ENCODE data around the gene ASNSD1.
"Not testable (repeated sequence)": the region's sequence is repeated elsewhere in the genome, so short reads cannot be mapped to it uniquely, and the experiment has no call there.

The ASNSD1 gene

GRCh38 chr2:189696223-189696622, 35.0 kb downstream of the ASNSD1 start:
- DNase-seq: no peak

DNA sequence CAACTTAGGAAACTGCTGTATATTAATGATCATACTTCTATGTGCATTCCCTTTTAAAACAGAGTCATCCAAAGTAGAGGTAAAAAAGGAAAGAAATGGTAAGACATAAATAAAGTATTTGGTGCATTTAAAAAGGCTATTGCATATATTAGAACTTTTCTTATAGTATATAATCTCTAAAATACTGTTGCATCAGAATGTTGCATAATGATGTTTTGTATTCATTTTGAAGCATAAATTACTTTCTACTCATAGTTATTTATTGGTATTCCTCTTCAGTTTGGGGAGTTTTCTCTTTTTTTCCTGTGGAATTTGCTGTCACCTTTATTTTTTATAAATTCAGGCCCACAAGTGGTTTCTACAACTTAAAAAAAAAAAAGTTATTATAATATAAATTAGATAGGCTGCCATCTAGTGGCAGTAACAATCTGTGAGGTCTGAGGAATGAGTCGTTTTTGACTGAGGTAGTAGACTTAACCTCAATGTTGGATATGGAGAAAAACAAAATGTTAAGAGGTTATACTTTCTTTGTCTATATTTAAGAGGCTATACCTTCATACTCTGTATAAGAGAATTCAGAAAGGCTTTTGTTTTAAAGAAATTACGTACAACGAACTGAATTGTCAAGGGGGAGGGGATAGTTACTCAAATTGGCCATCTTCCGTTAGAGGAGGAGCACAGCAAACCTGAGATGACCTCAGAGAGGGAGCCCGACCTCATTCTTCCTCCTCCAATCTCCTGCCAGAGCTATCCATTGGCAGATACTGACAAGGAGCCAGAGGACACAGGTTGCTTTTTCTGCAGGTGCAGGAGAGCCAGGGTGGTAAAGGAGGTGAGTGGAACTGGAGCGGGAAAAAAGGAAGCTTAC, 37.0 kb downstream of the ASNSD1 start:
- DNase-seq: no peak

GRCh38 chr2:189700681-189701080, 39.4 kb downstream of the ASNSD1 start:
- DNase-seq: no peak

DNA sequence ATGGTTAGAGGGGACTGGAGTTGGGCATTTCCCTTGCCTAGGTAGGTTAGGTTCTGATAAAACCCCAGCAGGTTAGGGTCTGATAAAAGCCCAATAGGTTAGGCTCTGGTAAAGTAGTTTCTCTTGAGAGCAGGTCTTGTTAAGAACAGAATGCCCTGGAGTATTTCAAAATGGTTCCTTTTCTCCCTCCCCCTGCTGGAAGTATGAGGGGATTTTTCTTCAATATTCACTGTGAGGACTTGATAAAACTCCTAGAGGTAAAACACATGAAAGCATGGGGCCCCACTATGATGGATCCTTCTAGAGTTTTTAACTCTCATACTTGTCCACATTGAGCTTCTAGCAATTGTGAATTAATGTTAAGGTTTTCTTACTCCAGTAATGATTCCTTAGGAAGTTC, 40.8 kb downstream of the ASNSD1 start:
- no peak for DNase-seq

DNA sequence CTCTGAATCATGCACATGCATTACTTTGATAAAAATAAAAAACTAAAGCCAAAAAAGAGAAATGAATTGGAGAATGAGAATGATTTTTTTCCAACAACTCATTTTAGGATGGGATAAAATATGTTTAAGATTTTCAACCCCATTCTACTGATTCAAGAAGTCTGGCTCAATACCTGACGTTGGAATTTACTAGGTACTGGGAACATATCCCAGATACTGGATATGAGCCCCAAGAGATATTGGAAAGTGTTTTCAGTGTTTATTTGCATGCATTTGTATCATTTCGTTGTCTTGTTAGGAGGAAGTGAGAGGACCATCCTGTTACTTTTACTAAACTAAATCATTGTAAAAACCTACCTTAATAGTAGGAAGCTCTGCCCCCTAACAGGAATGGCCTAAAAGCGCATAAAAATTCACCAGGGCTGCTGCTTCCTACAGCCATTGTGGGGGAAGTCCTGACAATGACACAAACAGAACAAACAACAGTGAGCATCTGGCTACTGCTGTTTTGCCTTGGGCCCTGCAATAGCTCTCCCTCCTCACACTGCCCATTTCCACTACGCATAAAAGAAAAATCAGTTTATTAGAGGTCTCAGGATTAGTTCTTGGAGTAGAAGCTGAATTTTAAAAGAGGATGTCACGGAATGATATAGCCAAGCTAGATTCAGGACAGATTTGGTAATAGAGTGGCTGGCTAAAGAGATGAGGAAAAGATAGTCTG, 48.4 kb downstream of the ASNSD1 start:
- DNase-seq: no peak

DNA sequence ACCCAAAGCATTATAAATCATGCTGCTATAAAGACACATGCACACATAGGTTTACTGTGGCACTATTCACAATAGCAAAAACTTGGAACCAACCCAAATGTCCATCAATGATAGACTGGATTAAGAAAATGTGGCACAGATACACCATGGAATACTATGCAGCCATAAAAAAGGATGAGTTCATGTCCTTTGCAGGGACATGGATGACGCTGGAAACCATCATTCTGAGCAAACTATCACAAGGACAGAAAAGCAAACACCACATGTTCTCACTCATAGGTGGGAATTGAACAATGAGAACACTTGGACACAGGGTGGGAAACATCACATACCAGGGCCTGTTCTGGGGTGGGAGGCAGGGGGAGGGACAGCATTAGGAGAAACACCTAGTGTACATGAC, 56.3 kb downstream of the ASNSD1 start:
- not testable (repeated sequence) for DNase-seq

DNA sequence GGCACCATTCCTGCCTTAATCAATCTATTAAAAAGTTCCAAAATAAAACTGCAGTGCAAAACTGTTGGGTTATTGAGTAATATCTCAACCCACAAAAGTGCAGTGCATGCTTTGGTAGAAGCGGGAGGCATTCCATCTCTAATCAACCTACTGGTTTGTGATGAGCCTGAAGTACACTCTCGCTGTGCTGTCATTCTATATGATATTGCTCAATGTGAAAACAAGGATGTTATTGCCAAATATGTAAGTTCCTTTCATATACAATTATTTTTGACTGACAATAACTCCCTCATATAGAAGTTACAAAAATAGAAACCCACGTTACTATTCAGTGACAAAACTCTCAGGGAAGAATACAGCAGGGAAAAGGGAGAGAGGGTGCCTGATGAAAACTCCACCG, 58.3 kb downstream of the ASNSD1 start:
- DNase-seq: peak; percentile 66

Data from SIG-M5 (cell line).